NB4 (cell line): Measurements from ENCODE around the gene DLG2.

ENCODE experiments used
- CTCF ChIP-seq: IDR thresholded peaks from one replicate; pipeline ENCODE4 v1.5.1; 2012; ENCODE audit warnings: low read depth, low read length
- POLR2A ChIP-seq: IDR thresholded peaks from 2 replicates; pipeline ENCODE4 v1.6.1; 2011; ENCODE audit warnings: mild to moderate bottlenecking; ENCODE audit not compliant: insufficient read length; ENCODE audit errors: extremely low read depth

- no peak for TF ChIP-seq CTCF
- no peak for TF ChIP-seq POLR2A
Measured at GRCh38 chr11:85526564-85526963, 100.6 kb downstream of the DLG2 start.
